Stimulated activated naive B cell treated with anti-CD40 and anti-IgM and Interleukin-4, amounts not matched to agents 10 μg/mL and 1 μg/mL and 100 μg/mL, for 72 hours (primary cell): ENCODE results near the gene ACAD9.

Experiments used
- ATAC-seq, 2 donors: fragments of 150-1000 bp; cut with Tn5 transposase; replicated peaks; 2 replicates each; pipeline ENCODE4 v1.10.0; 2021; ENCODE audit warnings: moderate library complexity in 1 of 2
- DNase-seq: peaks from one replicate; pipeline ENCODE4 v3.0.0; 2021
- H3K27ac Mint-ChIP-seq: one replicate; pipeline ENCODE4 v1.8.0; 2022; ENCODE audit warnings: mild to moderate bottlenecking, mixed read lengths
- H3K27me3 Mint-ChIP-seq, 2 donors: one replicate each; pipeline ENCODE4 v1.8.0; 2022; ENCODE audit warnings: mixed read lengths in 2 of 2
- H3K36me3 Mint-ChIP-seq, 2 donors: one replicate each; pipeline ENCODE4 v1.8.0; 2022; ENCODE audit warnings: mixed read lengths in 2 of 2, mild to moderate bottlenecking in 1 of 2
- H3K4me1 Mint-ChIP-seq, 2 donors: one replicate each; pipeline ENCODE4 v1.8.0; 2022; ENCODE audit warnings: mixed read lengths in 2 of 2, mild to moderate bottlenecking in 1 of 2
- H3K4me3 Mint-ChIP-seq, 2 donors: one replicate each; pipeline ENCODE4 v1.8.0; 2022; ENCODE audit warnings: mild to moderate bottlenecking in 2 of 2, mixed read lengths in 2 of 2, moderate library complexity in 1 of 2
- H3K9me3 Mint-ChIP-seq, 2 donors: one replicate each; pipeline ENCODE4 v1.8.0; 2022; ENCODE audit warnings: mixed read lengths in 2 of 2, mild to moderate bottlenecking in 1 of 2

ACAD9 gene

GRCh38 chr3:128949158-128949557, 69.7 kb downstream of the ACAD9 start:
- ATAC-seq (no peak), DNase-seq (no peak)
- Mint-ChIP-seq H3K9me3 (no peaks in the 10 kb centered on the region), H3K27ac (no peak overlapping the region), H3K4me3 (no peak overlapping the region), H3K27me3 (no peaks in the 10 kb centered on the region), H3K4me1 (no peaks in the 10 kb centered on the region), H3K36me3 (no peaks in the 10 kb centered on the region)

GRCh38 chr3:128950223-128950938, 71.0 kb downstream of the ACAD9 start:
- ATAC-seq (peak; percentile 27 to 31), DNase-seq (no peak)
- Mint-ChIP-seq H3K4me3 (no peak overlapping the region), H3K9me3 (no peaks in the 10 kb centered on the region), H3K27ac (no peak overlapping the region), H3K27me3 (no peaks in the 10 kb centered on the region), H3K4me1 (no peaks in the 10 kb centered on the region), H3K36me3 (no peaks in the 10 kb centered on the region)

DNA sequence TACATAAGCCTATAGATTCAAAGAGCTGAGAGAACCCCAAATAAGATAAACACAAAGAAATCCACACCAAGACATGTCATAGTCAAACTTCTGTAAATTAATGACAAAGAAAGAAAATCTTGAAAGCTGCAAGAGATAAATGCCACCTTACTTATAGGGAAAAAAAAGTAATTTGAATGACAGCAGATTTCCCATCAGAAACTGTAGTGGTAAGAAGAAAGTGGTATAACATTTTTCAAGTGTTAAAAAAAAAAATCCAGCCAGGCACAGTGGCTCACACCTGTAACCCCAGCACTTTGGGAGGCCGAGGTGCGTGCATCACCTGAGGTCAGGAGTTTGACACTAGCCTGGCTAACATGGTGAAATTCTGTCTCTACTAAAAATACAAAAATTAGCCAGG, 77.0 kb downstream of the ACAD9 start:
- Mint-ChIP-seq H3K27ac (no peak overlapping the region), H3K4me3 (no peak overlapping the region), H3K27me3 (peaks cover 0 to 12% of the 10 kb centered on the region in 2 donors), H3K9me3 (peaks cover 0 to 4% of the 10 kb centered on the region in 2 donors), H3K4me1 (no peaks in the 10 kb centered on the region), H3K36me3 (no peaks in the 10 kb centered on the region)
- DNase-seq (no peak), ATAC-seq (no peak)
